OCI-LY1 (cell line): ENCODE measurements around the gene SMYD3.

Experiments used
- H2AFZ ChIP-seq: fragments of 200-600 bp; sonication (generic), shearing (Covaris generic); 2 replicates; pipeline ENCODE4 v1.6.0; 2014; ENCODE audit warnings: antibody characterized with exemption, mild to moderate bottlenecking, low read length
- H3F3A ChIP-seq: fragments of 200-600 bp; sonication (generic), shearing (Covaris generic); 2 replicates; pipeline ENCODE4 v1.6.0; 2014; ENCODE audit warnings: mild to moderate bottlenecking, antibody characterized with exemption, low read length, moderate library complexity; ENCODE audit not compliant: insufficient read depth
- H3K27ac ChIP-seq: fragments of 200-600 bp; sonication (generic); 2 replicates; pipeline ENCODE4 v1.5.1; 2014; ENCODE audit warnings: low read length, mixed run types, mild to moderate bottlenecking, low read depth; ENCODE audit not compliant: poor library complexity, severe bottlenecking
- H3K27me3 ChIP-seq: fragments of 200-600 bp; sonication (generic); 2 replicates; pipeline ENCODE4 v1.6.0; 2014; ENCODE audit warnings: antibody characterized with exemption, mild to moderate bottlenecking, low read length, moderate library complexity; ENCODE audit not compliant: insufficient read depth
- H3K36me3 ChIP-seq: fragments of 200-600 bp; sonication (generic); 2 replicates; pipeline ENCODE4 v1.6.1; 2014; ENCODE audit warnings: mild to moderate bottlenecking, antibody characterized with exemption, low read length, moderate library complexity, mixed read lengths; ENCODE audit not compliant: insufficient read depth
- H3K4me1 ChIP-seq: fragments of 200-600 bp; sonication (generic); 2 replicates; pipeline ENCODE4 v1.5.1; 2014; ENCODE audit warnings: mild to moderate bottlenecking, low read length, moderate library complexity; ENCODE audit not compliant: insufficient read depth, severe bottlenecking
- H3K4me2 ChIP-seq: fragments of 200-600 bp; sonication (generic), shearing (Covaris generic); 2 replicates; pipeline ENCODE4 v1.6.1; 2014; ENCODE audit warnings: low read length
- H3K4me3 ChIP-seq: fragments of 200-600 bp; sonication (generic); 2 replicates; pipeline ENCODE4 v1.5.1; 2014; ENCODE audit warnings: low read length, low read depth, mild to moderate bottlenecking, mixed read lengths; ENCODE audit not compliant: poor library complexity, severe bottlenecking
- H3K79me2 ChIP-seq: fragments of 200-600 bp; shearing (Covaris generic); 2 replicates; pipeline ENCODE4 v1.6.1; 2016; ENCODE audit warnings: mixed run types, low read length, mixed read lengths; ENCODE audit not compliant: insufficient read depth
- H3K9ac ChIP-seq: fragments of 200-600 bp; sonication (generic), shearing (Covaris generic); 2 replicates; pipeline ENCODE4 v1.6.1; 2014; ENCODE audit warnings: mild to moderate bottlenecking, low read length, mixed read lengths
- H3K9me2 ChIP-seq: fragments of 200-600 bp; sonication (generic), shearing (Covaris generic); 2 replicates; pipeline ENCODE4 v1.6.1; 2014; ENCODE audit warnings: low read depth, mild to moderate bottlenecking, low read length, mixed read lengths
- H3K9me3 ChIP-seq: fragments of 200-600 bp; shearing (Covaris generic); 2 replicates; pipeline ENCODE4 v1.6.1; 2014; ENCODE audit warnings: low read length, mixed read lengths
- H4K20me1 ChIP-seq: fragments of 200-600 bp; sonication (generic), shearing (Covaris generic); 2 replicates; pipeline ENCODE4 v1.6.0; 2016; ENCODE audit warnings: mild to moderate bottlenecking, low read length; ENCODE audit not compliant: insufficient read depth
- EZH2 ChIP-seq: fragments of 200-600 bp; sonication (generic), shearing (Covaris generic); IDR thresholded peaks from 2 replicates; pipeline ENCODE4 v1.8.0; 2017; ENCODE audit warnings: borderline replicate concordance, mixed run types, mild to moderate bottlenecking, antibody characterized with exemption, low read length, moderate library complexity, mixed read lengths
- TF ChIP-seq, protein P1 (sequence below): fragments of 200-600 bp; sonication (generic), shearing (Covaris generic); IDR thresholded peaks from 2 replicates; pipeline ENCODE4 v1.5.1; 2017; ENCODE audit warnings: mild to moderate bottlenecking, antibody characterized with exemption, low read length, moderate library complexity, mixed read lengths

The SMYD3 gene

GRCh38 chr1:246404078-246404477 lies 103.0 kb downstream of the SMYD3 start:
- Histone ChIP-seq H3K79me2 (no peaks in the 10 kb centered on the region), H3K9me2 (no peaks in the 10 kb centered on the region), H3K4me1 (no peaks in the 10 kb centered on the region), H3F3A (no peaks in the 10 kb centered on the region), H3K9me3 (no peaks in the 10 kb centered on the region), H2AFZ (no peak overlapping the region), H3K9ac (no peak overlapping the region), H3K27ac (no peak overlapping the region), H3K4me2 (no peak overlapping the region), H4K20me1 (no peaks in the 10 kb centered on the region), H3K27me3 (no peaks in the 10 kb centered on the region), H3K4me3 (no peak overlapping the region), H3K36me3 (no peaks in the 10 kb centered on the region)
- TF ChIP-seq, protein P1, sequence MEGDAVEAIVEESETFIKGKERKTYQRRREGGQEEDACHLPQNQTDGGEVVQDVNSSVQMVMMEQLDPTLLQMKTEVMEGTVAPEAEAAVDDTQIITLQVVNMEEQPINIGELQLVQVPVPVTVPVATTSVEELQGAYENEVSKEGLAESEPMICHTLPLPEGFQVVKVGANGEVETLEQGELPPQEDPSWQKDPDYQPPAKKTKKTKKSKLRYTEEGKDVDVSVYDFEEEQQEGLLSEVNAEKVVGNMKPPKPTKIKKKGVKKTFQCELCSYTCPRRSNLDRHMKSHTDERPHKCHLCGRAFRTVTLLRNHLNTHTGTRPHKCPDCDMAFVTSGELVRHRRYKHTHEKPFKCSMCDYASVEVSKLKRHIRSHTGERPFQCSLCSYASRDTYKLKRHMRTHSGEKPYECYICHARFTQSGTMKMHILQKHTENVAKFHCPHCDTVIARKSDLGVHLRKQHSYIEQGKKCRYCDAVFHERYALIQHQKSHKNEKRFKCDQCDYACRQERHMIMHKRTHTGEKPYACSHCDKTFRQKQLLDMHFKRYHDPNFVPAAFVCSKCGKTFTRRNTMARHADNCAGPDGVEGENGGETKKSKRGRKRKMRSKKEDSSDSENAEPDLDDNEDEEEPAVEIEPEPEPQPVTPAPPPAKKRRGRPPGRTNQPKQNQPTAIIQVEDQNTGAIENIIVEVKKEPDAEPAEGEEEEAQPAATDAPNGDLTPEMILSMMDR = no peak
- TF ChIP-seq EZH2 = no peak

DNA sequence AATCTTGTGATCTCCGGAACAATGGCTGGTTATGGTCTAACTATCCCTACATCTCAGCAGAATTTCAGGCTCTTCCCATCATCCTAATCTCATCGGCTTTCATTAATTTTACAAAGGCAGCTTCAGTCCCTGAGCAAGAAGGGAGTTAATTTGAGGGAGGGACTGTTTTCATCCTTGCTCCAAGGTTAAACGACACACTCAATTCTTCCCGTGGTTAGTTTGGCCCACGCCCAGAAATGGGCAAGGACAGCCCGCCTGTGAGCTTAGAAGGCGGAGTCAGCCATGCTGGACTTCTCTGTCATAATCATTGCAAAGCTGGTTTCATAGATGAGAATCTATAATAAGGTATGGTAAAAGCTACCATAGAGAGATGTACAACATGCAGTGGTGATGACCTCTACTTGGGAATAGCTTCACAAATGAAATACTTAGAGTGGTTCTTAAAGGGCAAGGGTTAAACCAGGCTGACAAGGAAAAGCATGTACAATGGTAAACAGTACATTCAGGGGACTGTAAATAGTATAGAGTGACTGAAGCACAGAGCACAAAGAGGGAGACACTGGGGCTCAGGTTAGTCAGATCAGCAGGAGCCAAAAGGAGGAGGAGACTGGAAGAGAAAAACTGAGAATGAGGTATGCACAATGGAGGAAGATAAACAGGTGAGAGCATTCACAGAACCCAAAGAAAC lies 108.8 kb downstream of the SMYD3 start:
- Histone ChIP-seq H3K4me3 (no peak overlapping the region), H4K20me1 (no peaks in the 10 kb centered on the region), H3K36me3 (no peaks in the 10 kb centered on the region), H3K9ac (no peak overlapping the region), H3K27ac (no peak overlapping the region), H3K9me3 (no peaks in the 10 kb centered on the region), H3K27me3 (no peaks in the 10 kb centered on the region), H3K79me2 (no peaks in the 10 kb centered on the region), H2AFZ (no peak overlapping the region), H3F3A (no peaks in the 10 kb centered on the region), H3K9me2 (no peaks in the 10 kb centered on the region), H3K4me1 (no peaks in the 10 kb centered on the region), H3K4me2 (no peak overlapping the region)
- TF ChIP-seq, protein P1 = no peak
- TF ChIP-seq EZH2 = no peak

DNA sequence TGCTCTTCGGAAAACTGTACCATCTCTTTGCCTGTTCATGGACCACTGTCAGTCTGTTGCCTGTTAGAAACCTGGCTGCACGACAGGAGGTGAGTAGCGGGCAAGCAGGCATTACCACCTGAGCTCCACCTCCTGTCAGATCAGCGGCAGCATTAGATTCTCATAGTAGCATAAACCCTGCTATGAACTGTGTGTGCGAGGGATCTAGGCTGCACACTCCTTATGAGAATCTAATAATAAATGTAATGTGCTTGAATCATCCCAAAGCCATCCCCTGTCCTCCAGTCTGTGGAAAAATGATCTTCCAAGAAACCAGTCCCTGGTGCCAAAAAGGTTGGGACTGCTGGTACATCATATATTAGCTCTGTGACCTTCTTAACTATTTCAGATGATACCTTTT lies 110.0 kb downstream of the SMYD3 start:
- Histone ChIP-seq H4K20me1 (no peaks in the 10 kb centered on the region), H3K4me2 (no peak overlapping the region), H3K27ac (no peak overlapping the region), H3F3A (no peaks in the 10 kb centered on the region), H3K4me1 (no peaks in the 10 kb centered on the region), H2AFZ (no peak overlapping the region), H3K36me3 (no peaks in the 10 kb centered on the region), H3K4me3 (no peak overlapping the region), H3K79me2 (no peaks in the 10 kb centered on the region), H3K9me2 (no peaks in the 10 kb centered on the region), H3K9me3 (peaks cover under 1% of the 10 kb centered on the region; the same call in 1 of the 2 replicates), H3K9ac (no peak overlapping the region), H3K27me3 (no peaks in the 10 kb centered on the region)
- no peak for TF ChIP-seq EZH2
- TF ChIP-seq, protein P1 = no peak
